GM21786 (cell line): Measurements from ENCODE around the gene TSGA10.

Source experiments
- ATAC-seq: cut with Tn5 transposase; IDR thresholded peaks from one replicate; pipeline ENCODE4 v1.9.1; 2021; ENCODE audit not compliant: unreplicated experiment

Gene TSGA10

DNA sequence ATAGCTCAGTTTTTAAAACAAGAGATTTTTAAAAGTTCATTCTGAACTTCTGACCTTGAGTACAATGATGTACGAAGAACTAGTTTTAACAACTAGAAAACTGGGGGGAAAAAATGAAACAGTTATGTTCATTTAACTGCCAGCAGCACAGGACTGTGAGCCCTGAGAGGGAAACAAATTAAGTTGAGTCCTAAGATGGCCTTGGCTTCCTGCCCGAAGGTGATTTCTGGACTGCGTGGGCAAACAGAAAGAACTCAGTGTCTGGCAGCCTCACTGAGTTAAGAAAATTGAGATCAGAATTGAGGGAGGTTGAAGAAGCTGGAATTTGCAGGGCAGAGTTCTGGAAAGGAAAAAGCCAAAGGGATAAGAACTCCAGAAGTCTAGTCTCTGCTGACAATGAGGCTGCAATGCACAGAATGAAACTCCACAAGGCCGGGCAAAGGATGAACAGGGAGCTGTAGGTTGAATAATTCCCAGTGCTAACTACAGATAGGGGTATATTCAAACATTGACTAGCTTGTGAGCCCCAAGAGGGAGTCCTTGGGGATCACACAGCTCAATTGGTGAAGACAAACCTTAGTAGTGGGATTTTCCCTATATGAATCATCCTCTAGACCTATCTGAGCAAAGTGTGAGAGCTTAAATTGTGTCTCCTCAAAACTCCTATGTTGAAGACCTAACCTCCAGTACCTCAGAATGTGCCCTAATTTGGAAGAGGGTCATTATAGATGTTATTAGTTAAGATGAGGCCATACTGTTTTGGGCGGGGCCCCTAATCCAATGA, 205.6 kb downstream of the TSGA10 start:
- ATAC-seq = no peak

DNA sequence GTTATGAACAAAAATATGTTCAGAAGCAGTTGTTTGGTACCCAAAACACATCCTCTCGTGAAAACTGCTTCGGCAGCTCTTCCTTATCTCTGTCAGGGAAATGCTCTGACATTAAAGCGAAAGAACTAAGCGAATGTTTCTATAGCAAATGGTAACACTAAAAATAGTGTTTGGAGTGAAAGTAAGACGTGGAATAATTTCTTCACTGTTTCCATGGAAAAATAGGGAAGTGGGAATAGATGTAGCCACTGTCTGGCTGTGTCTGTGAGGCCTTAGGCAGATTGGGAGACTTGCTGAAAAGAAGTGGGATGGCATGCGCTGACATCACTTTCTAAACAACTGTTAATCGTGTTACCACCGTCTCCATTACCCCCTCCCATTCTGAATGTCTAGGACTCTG, 207.2 kb downstream of the TSGA10 start:
- no peak for ATAC-seq
